GM12878 (cell line): ENCODE data around the gene ACSL4. TPM values are rescaled to one million over a fixed set of nuclear protein-coding genes. Genes with fewer than 3 reads are reported as not detected.

Source experiments
- ATF7 ChIP-seq: fragments of 450-650 bp; IDR thresholded peaks from 2 replicates; pipeline ENCODE4 v1.6.1; 2016; ENCODE audit warnings: low read depth, mild to moderate bottlenecking
- BCL11A ChIP-seq: IDR thresholded peaks from 2 replicates; pipeline ENCODE4 v1.6.1; 2011; ENCODE audit warnings: low read depth, low read length
- BMI1 ChIP-seq: fragments of 450-650 bp; IDR thresholded peaks from 2 replicates; pipeline ENCODE4 v1.6.1; 2016; ENCODE audit warnings: mild to moderate bottlenecking, moderate library complexity, borderline replicate concordance
- CEBPB ChIP-seq, 2 experiments: fragments of 150-350 bp in 1 of 2; IDR thresholded peaks; 2 replicates each; pipeline ENCODE4 v1.6.1; 2012 to 2014; ENCODE audit warnings: low read depth in 2 of 2, low read length in 2 of 2, borderline replicate concordance in 1 of 2, inconsistent platforms in 1 of 2
- FOXM1 ChIP-seq: IDR thresholded peaks from 2 replicates; pipeline ENCODE4 v1.6.1; 2012; ENCODE audit warnings: low read depth, mild to moderate bottlenecking, inconsistent platforms, low read length, moderate library complexity
- HDGF ChIP-seq: fragments of 450-650 bp; IDR thresholded peaks from 2 replicates; pipeline ENCODE4 v1.6.1; 2016; ENCODE audit warnings: antibody characterized with exemption
- IRF4 ChIP-seq: IDR thresholded peaks from 2 replicates; pipeline ENCODE4 v1.6.1; 2011; ENCODE audit warnings: low read depth, low read length
- KDM1A ChIP-seq: fragments of 200-600 bp; sonication (generic); IDR thresholded peaks from 2 replicates; pipeline ENCODE4 v1.6.1; 2016; ENCODE audit warnings: borderline replicate concordance
- MYC ChIP-seq: IDR thresholded peaks from 2 replicates; pipeline ENCODE4 v1.6.1; 2011; ENCODE audit warnings: mild to moderate bottlenecking, low read length, moderate library complexity, inconsistent platforms; ENCODE audit not compliant: insufficient read depth, insufficient replicate concordance, insufficient read length, severe bottlenecking
- NFIC ChIP-seq: IDR thresholded peaks from 2 replicates; pipeline ENCODE4 v1.6.1; 2012; ENCODE audit warnings: low read depth, mild to moderate bottlenecking, inconsistent platforms, low read length, moderate library complexity
- NRF1 ChIP-seq: conservative IDR thresholded peaks from 2 replicates; pipeline ENCODE4 v1.6.1; 2011; ENCODE audit warnings: mild to moderate bottlenecking, low read depth, low read length, improper control_type of control experiment
- PML ChIP-seq: IDR thresholded peaks from 2 replicates; pipeline ENCODE4 v1.6.1; 2012; ENCODE audit warnings: low read length, inconsistent platforms
- RBBP5 ChIP-seq: fragments of 200-600 bp; sonication (generic); conservative IDR thresholded peaks from 2 replicates; pipeline ENCODE4 v1.6.1; 2016
- SIN3A ChIP-seq: IDR thresholded peaks from 2 replicates; pipeline ENCODE4 v1.6.1; 2012; ENCODE audit warnings: low read depth, low read length, improper control_type of control experiment
- SIX5 ChIP-seq: IDR thresholded peaks from 2 replicates; pipeline ENCODE4 v1.6.1; 2011; ENCODE audit warnings: mild to moderate bottlenecking, low read depth, low read length, moderate library complexity; ENCODE audit not compliant: severe bottlenecking
- STAT1 ChIP-seq: fragments of 450-650 bp; conservative IDR thresholded peaks from 2 replicates; pipeline ENCODE4 v1.6.1; 2014; ENCODE audit warnings: antibody characterized with exemption, mild to moderate bottlenecking
- SUPT20H ChIP-seq: IDR thresholded peaks from 2 replicates; pipeline ENCODE4 v1.6.1; 2011; ENCODE audit warnings: low read depth, mild to moderate bottlenecking, low read length, moderate library complexity, borderline replicate concordance; ENCODE audit not compliant: control insufficient read depth
- TARDBP ChIP-seq: IDR thresholded peaks from 2 replicates; pipeline ENCODE4 v1.6.1; 2016; ENCODE audit warnings: borderline replicate concordance
- WRNIP1 ChIP-seq: IDR thresholded peaks from 2 replicates; pipeline ENCODE4 v1.6.1; 2011; ENCODE audit warnings: low read depth, low read length, improper control_type of control experiment, borderline replicate concordance
- ZNF207 ChIP-seq: fragments of 450-650 bp; IDR thresholded peaks from 2 replicates; pipeline ENCODE4 v1.6.1; 2014; ENCODE audit warnings: antibody characterized with exemption, mild to moderate bottlenecking, borderline replicate concordance
- ZNF622 ChIP-seq: fragments of 450-650 bp; IDR thresholded peaks from 2 replicates; pipeline ENCODE4 v1.6.1; 2017; ENCODE audit warnings: mild to moderate bottlenecking, inconsistent platforms
- polyA plus RNA-seq, 11 experiments: library from polyadenylated mRNA; depleted of rRNA in 4 of 11; unstranded in 6 of 11; stranded (reverse) in 5 of 11; fragments of >200 nt; fragmentation: Nextera tagmentation in 4 of 11; fragmentation: Illumina TruSeq in 1 of 11; extraction: Ambion mirVana in 4 of 11; extraction: Trizol in 1 of 11; gene quantifications; 1 replicate in 1 of 11; 2 replicates in 10 of 11; pipeline versions ENCODE4 v1.2.1 to v1.2.3, GENCODE V29; 2011 to 2016; ENCODE audit warnings: inconsistent platforms in 2 of 11, missing spikeins in 2 of 11, low read depth in 1 of 11
- total RNA-seq, 4 experiments: library from RNA; depleted of rRNA in 3 of 4; stranded (reverse); fragments of >200 nt in 3 of 4; fragmentation: Illumina TruSeq in 1 of 4; extraction: Trizol in 1 of 4; gene quantifications; 2 replicates each; pipeline versions ENCODE4 v1.2.1 to v1.2.3, GENCODE V29; 2013 to 2021
- TF ChIP-seq, protein P1 (sequence below): fragments of 450-650 bp; IDR thresholded peaks from 2 replicates; pipeline ENCODE4 v1.6.1; 2014; ENCODE audit warnings: mild to moderate bottlenecking
- TF ChIP-seq, protein P2 (sequence below): fragments of 150-350 bp; IDR thresholded peaks from 2 replicates; pipeline ENCODE4 v1.6.1; 2014; ENCODE audit warnings: mild to moderate bottlenecking, low read depth, low read length
- TF ChIP-seq, protein P3 (sequence below): IDR thresholded peaks from 2 replicates; pipeline ENCODE4 v1.6.1; 2012; ENCODE audit warnings: low read depth, low read length, improper control_type of control experiment
- TF ChIP-seq, protein P4 (sequence below): fragments of 450-650 bp; IDR thresholded peaks from 2 replicates; pipeline ENCODE4 v1.6.1; 2017; ENCODE audit warnings: borderline replicate concordance

The ACSL4 gene
- total and polyA plus RNA-seq, 10 of the 15 experiments (the other 5 are each of a cell fraction or from before 2014, with no cell fraction given), result 20.7 to 66.6 (median 45.4) TPM

DNA sequence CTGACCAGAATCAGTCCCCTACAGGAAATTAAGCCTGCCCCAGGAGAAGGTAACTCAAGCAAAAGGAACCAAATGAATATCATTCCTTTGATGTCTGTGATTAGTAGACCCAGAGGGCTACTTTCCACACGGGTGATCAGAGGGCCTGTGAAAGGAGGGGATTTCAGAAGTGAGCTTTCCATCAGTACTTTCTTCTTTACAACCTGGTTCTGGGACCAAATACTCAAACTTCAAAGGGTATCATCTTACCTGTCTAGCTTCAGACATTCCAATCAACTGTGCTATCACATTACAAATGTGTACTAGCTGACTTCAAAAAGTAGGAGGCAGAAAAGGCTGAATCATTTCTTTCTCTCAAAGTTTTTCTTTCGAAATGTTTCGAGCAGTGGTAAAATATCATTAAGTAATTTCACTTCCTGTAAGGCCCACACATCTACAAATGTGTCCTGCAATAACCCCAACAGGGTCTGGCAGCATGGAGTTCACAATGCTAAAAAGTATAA lies 23.9 kb downstream of the ACSL4 start (continued):
- TF ChIP-seq, protein P1, sequence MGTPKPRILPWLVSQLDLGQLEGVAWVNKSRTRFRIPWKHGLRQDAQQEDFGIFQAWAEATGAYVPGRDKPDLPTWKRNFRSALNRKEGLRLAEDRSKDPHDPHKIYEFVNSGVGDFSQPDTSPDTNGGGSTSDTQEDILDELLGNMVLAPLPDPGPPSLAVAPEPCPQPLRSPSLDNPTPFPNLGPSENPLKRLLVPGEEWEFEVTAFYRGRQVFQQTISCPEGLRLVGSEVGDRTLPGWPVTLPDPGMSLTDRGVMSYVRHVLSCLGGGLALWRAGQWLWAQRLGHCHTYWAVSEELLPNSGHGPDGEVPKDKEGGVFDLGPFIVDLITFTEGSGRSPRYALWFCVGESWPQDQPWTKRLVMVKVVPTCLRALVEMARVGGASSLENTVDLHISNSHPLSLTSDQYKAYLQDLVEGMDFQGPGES, result no peak
- TF ChIP-seq SIX5, result no peak
- TF ChIP-seq, protein P2, sequence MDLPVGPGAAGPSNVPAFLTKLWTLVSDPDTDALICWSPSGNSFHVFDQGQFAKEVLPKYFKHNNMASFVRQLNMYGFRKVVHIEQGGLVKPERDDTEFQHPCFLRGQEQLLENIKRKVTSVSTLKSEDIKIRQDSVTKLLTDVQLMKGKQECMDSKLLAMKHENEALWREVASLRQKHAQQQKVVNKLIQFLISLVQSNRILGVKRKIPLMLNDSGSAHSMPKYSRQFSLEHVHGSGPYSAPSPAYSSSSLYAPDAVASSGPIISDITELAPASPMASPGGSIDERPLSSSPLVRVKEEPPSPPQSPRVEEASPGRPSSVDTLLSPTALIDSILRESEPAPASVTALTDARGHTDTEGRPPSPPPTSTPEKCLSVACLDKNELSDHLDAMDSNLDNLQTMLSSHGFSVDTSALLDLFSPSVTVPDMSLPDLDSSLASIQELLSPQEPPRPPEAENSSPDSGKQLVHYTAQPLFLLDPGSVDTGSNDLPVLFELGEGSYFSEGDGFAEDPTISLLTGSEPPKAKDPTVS, result no peak
- peak in 1 of 2 experiments; percentile 62; a peak in 1 of 4 replicates for TF ChIP-seq CEBPB (IDR thresholded peaks at IDR 0.05; ENCODE audit: borderline replicate concordance in 1 of 2, low read depth in 2 of 2, low read length in 2 of 2)
- TF ChIP-seq FOXM1, result peak; percentile 87
- no peak for TF ChIP-seq NRF1
- 0 out of 2 replicates have a peak, but pooled peaks have one; percentile 47 for TF ChIP-seq BMI1
- no peak for TF ChIP-seq SUPT20H
- TF ChIP-seq SIN3A, result no peak
- peak; percentile 63; the same call in 1 of the 2 replicates for TF ChIP-seq IRF4
- no peak for TF ChIP-seq STAT1
- no peak for TF ChIP-seq HDGF
- TF ChIP-seq, protein P3, sequence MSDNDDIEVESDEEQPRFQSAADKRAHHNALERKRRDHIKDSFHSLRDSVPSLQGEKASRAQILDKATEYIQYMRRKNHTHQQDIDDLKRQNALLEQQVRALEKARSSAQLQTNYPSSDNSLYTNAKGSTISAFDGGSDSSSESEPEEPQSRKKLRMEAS, result no peak
- no peak for TF ChIP-seq ZNF622
- TF ChIP-seq PML, result peak; percentile 67; the same call in 1 of the 2 replicates
- TF ChIP-seq NFIC, result peak; percentile 86
- peak; percentile 59; the same call in 1 of the 2 replicates for TF ChIP-seq ATF7
- peak; percentile 86 for TF ChIP-seq BCL11A
- TF ChIP-seq ZNF207, result no peak
- TF ChIP-seq TARDBP, result no peak
- no peak for TF ChIP-seq KDM1A
- no peak for TF ChIP-seq MYC
- TF ChIP-seq WRNIP1, result no peak
- TF ChIP-seq RBBP5, result no peak
- TF ChIP-seq, protein P4, sequence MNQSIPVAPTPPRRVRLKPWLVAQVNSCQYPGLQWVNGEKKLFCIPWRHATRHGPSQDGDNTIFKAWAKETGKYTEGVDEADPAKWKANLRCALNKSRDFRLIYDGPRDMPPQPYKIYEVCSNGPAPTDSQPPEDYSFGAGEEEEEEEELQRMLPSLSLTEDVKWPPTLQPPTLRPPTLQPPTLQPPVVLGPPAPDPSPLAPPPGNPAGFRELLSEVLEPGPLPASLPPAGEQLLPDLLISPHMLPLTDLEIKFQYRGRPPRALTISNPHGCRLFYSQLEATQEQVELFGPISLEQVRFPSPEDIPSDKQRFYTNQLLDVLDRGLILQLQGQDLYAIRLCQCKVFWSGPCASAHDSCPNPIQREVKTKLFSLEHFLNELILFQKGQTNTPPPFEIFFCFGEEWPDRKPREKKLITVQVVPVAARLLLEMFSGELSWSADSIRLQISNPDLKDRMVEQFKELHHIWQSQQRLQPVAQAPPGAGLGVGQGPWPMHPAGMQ, result no peak
